ENCODE data around the gene PEX13. TPM values are rescaled to one million over a fixed set of nuclear protein-coding genes. Genes with fewer than 3 reads are reported as not detected.
"Not testable (repeated sequence)": the region's sequence is repeated elsewhere in the genome, so short reads cannot be mapped to it uniquely, and the experiment has no call there.

PEX13 gene
- total RNA-seq, 2 experiments from 2014 or later: 20.3 to 20.6 TPM

- no peak overlapping the region for H3K4me3 Mint-ChIP-seq
- POLR2A ChIA-PET: no interaction called here
- no peak for DNase-seq
- H3K9me3 Mint-ChIP-seq: no peaks in the 10 kb centered on the region
- peaks cover 44% of the 10 kb centered on the region for H3K4me1 Mint-ChIP-seq
- CTCF ChIA-PET: no interaction called here
- H3K27ac Mint-ChIP-seq: no peak overlapping the region
- H3K36me3 Mint-ChIP-seq (ENCODE audit: low read depth): peaks cover 2% of the 10 kb centered on the region
- no peaks in the 10 kb centered on the region for H3K27me3 Mint-ChIP-seq
Observed at GRCh38 chr2:61014763-61015162, 2.8 kb upstream of the PEX13 start.

DNA sequence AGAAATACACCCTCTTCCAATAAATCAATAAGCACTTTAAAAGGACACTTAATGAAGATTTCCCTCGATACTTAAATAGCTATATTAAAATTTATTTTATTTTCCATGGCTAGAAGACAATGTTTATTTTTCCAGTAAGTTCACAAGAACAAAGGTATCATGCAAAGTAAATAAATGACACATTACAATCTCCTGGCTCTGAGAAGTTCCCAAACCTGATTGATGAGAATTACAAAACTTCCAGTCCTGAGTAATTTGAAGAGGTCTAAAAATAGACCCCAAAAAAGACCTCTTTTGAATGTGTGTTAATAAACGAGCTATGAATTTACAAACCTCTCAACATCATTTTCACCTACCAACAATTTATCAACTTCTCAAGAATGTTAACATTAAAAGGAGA is 1.5 kb upstream of the PEX13 start:
- Mint-ChIP-seq H3K27me3 (no peaks in the 10 kb centered on the region), H3K4me1 (peaks cover 48% of the 10 kb centered on the region), H3K36me3 (ENCODE audit: low read depth) (peaks cover 7% of the 10 kb centered on the region), H3K27ac (no peak overlapping the region), H3K4me3 (peak overlapping the region; percentile 96), H3K9me3 (no peaks in the 10 kb centered on the region)
- ChIA-PET POLR2A (interaction anchor here (2.7 to 3.0 kb wide), 2 partner anchors 134 to 162 kb away, joined by 11 to 30 read pairs; partner anchors contain the start of gene REL), CTCF (interaction anchor here (2.3 kb wide), 1 partner anchor 23 kb away, joined by 6 read pairs; no protein-coding TSS in a partner anchor)
- DNase-seq: no peak

DNA sequence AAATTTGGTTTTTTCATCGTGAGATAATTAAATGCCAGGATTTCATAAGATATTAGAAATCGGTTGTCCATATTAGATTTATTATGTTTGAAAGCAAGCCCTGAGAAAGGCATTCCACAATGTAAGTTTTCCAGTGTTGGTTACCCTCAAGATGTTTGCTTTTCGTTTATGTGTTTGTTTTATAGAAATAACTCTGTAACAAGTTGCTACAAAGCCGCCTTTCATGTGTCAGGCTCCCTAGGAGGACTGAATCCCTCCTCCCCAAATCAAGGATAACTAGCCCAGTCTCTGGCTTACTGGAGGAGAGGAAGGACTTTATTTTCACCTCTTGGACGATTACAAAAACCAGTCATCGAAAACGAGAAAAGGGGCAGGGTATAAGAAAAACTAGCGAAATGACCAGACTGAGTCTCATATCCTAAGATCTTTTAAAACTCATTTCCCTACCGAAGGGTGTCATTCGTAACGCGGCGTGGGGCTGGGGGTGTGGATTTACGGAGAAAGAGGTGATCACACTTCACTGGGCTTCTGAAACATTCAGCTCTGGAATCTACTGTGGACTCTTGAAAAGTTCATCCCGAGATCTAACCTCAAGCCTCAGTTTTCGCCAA is 1.0 kb upstream of the PEX13 start:
- POLR2A ChIA-PET: interaction anchor here (1.1 to 3.0 kb wide), 8 partner anchors 15 to 522 kb away, joined by 3 to 30 read pairs (median 7); partner anchors contain the start of genes PAPOLG, REL, SANBR and XPO1
- H3K4me1 Mint-ChIP-seq: peaks cover 49% of the 10 kb centered on the region
- peak overlapping the region; percentile 89 for H3K27ac Mint-ChIP-seq

GRCh38 chr2:61017003-61017555 is 441 bp upstream of the PEX13 start:
- peaks cover 49% of the 10 kb centered on the region for H3K4me1 Mint-ChIP-seq
- H3K9me3 Mint-ChIP-seq: no peaks in the 10 kb centered on the region
- DNase-seq: peak; percentile 74
- CTCF ChIA-PET: interaction anchor here (2.3 kb wide), 1 partner anchor 24 kb away, joined by 6 read pairs; no protein-coding TSS in a partner anchor
- H3K27ac Mint-ChIP-seq: peak overlapping the region; percentile 89
- H3K4me3 Mint-ChIP-seq: peak overlapping the region; percentile 96
- H3K27me3 Mint-ChIP-seq: no peaks in the 10 kb centered on the region
- POLR2A ChIA-PET: interaction anchor here (1.0 to 3.0 kb wide), 9 partner anchors 15 to 521 kb away, joined by 3 to 30 read pairs (median 7); partner anchors contain the start of genes PAPOLG, REL, SANBR and XPO1
- peaks cover 18% of the 10 kb centered on the region for H3K36me3 Mint-ChIP-seq (ENCODE audit: low read depth)

More for the DNA sequence above, 1.0 kb upstream of the PEX13 start:
- Mint-ChIP-seq H3K4me3 (peak overlapping the region; percentile 96), H3K27me3 (no peaks in the 10 kb centered on the region), H3K36me3 (ENCODE audit: low read depth) (peaks cover 12% of the 10 kb centered on the region), H3K9me3 (no peaks in the 10 kb centered on the region)
- no peak for DNase-seq
- CTCF ChIA-PET: interaction anchor here (2.3 kb wide), 1 partner anchor 24 kb away, joined by 6 read pairs; no protein-coding TSS in a partner anchor

DNA sequence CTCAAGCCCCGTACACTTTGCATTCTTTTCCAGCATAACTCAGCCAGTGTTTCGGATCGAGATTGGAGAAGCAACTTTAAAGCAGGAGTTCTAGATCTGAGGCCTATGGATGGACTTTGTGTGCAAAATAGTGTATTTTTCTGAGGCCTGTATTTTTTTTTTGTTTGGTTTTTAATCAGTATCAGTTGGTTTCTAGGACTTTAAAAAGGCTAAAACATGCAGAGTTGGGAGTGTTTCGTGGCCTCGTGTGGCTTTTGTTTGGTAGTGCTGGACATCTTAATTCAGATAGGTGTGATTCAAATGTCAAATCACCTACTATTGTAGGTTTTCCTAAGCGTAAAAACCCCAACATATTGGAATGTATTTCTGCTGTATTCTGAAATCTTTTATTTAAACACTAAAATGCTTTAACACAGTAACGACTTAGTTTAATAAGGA is 817 bp downstream of the PEX13 start:
- CTCF ChIA-PET: interaction anchor here (0.9 kb wide), 1 partner anchor 222 kb away, joined by 3 read pairs; no protein-coding TSS in a partner anchor

GRCh38 chr2:61018798-61019197 is 1.3 kb downstream of the PEX13 start:
- H3K27ac Mint-ChIP-seq: peak overlapping the region; percentile 89
- peaks cover 41% of the 10 kb centered on the region for H3K4me1 Mint-ChIP-seq
- ChIA-PET CTCF (no interaction called here), POLR2A (no interaction called here)
- no peaks in the 10 kb centered on the region for H3K9me3 Mint-ChIP-seq
- peak overlapping the region; percentile 96 for H3K4me3 Mint-ChIP-seq
- DNase-seq: no peak
- H3K27me3 Mint-ChIP-seq: no peaks in the 10 kb centered on the region
- H3K36me3 Mint-ChIP-seq (ENCODE audit: low read depth): peaks cover 31% of the 10 kb centered on the region

More for the DNA sequence above, 817 bp downstream of the PEX13 start:
- H3K9me3 Mint-ChIP-seq: no peaks in the 10 kb centered on the region
- peak overlapping the region; percentile 89 for H3K27ac Mint-ChIP-seq
- POLR2A ChIA-PET: interaction anchor here (0.7 to 3.0 kb wide), 6 partner anchors 11 to 520 kb away, joined by 3 to 30 read pairs (median 8); partner anchors contain the start of genes REL and XPO1
- peaks cover 43% of the 10 kb centered on the region for H3K4me1 Mint-ChIP-seq
- no peaks in the 10 kb centered on the region for H3K27me3 Mint-ChIP-seq
- DNase-seq: no peak
- peak overlapping the region; percentile 96 for H3K4me3 Mint-ChIP-seq
- peaks cover 26% of the 10 kb centered on the region for H3K36me3 Mint-ChIP-seq (ENCODE audit: low read depth)

- Mint-ChIP-seq H3K36me3 (ENCODE audit: low read depth) (peaks cover 35% of the 10 kb centered on the region), H3K4me1 (peaks cover 27% of the 10 kb centered on the region), H3K27ac (no peak overlapping the region), H3K4me3 (no peak overlapping the region), H3K9me3 (no peaks in the 10 kb centered on the region), H3K27me3 (no peaks in the 10 kb centered on the region)
- no peak for DNase-seq
- ChIA-PET CTCF (no interaction called here), POLR2A (no interaction called here)
Observed at GRCh38 chr2:61021228-61021660, 3.7 kb downstream of the PEX13 start.

- H3K4me3 Mint-ChIP-seq: no peak overlapping the region
- no peak overlapping the region for H3K27ac Mint-ChIP-seq
- POLR2A ChIA-PET: no interaction called here
- no peaks in the 10 kb centered on the region for H3K9me3 Mint-ChIP-seq
- peaks cover 16% of the 10 kb centered on the region for H3K4me1 Mint-ChIP-seq
- no peaks in the 10 kb centered on the region for H3K27me3 Mint-ChIP-seq
- DNase-seq: no peak
- peaks cover 41% of the 10 kb centered on the region for H3K36me3 Mint-ChIP-seq (ENCODE audit: low read depth)
- CTCF ChIA-PET: no interaction called here
Observed at GRCh38 chr2:61023670-61024069, 6.2 kb downstream of the PEX13 start.

DNA sequence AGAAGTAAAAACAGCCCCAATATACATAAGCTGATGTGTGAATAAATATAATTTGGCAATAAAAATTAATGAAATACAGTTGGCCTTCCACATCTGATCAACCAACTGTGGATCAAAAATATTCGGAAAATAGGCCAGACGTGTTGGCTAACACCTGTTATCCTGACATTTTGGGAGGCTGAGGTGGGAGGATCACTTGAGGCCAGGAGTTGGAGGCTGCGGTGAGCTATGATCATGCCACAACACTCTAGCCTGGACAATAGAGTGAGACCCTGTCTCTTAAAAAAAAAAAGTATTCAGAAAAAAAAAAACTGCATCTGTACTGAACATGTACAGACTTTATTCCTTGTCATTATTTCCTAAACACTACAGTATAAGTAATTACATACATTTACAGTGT is 12.0 kb downstream of the PEX13 start:
- DNase-seq: no peak
- Mint-ChIP-seq H3K4me1 (peaks cover 5% of the 10 kb centered on the region), H3K27me3 (no peaks in the 10 kb centered on the region), H3K4me3 (no peak overlapping the region), H3K27ac (no peak overlapping the region), H3K36me3 (ENCODE audit: low read depth) (peaks cover 38% of the 10 kb centered on the region), H3K9me3 (peaks cover 2% of the 10 kb centered on the region)
- CTCF ChIA-PET: interaction anchor here (0.6 to 0.7 kb wide), 3 partner anchors 70 to 279 kb away, joined by 3 to 4 read pairs (median 4); no protein-coding TSS in a partner anchor
- POLR2A ChIA-PET: interaction anchor here (0.6 to 1.1 kb wide), 2 partner anchors 12 to 28 kb away, joined by 3 read pairs; partner anchors contain the start of gene PUS10

DNA sequence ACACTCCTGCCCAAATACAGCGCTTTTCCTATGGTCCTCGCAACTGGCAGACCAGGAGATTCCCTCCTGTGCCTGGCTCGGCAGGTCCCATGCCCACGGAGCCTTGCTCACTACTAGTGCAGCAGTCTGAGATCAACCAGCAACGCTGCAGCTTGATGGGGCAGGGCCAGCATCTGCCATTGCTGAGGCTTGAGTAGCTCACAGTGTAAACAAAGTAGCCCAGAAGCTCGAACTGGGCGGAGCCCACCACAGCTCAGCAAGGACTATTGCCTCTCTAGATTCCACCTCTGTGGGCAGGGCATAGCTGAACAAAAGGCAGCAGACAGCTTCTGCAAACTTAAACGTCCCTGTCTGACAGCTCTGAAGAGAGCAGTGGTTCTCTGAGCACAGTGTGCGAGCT is 17.1 kb downstream of the PEX13 start:
- POLR2A ChIA-PET, H3K27ac Mint-ChIP-seq, CTCF ChIA-PET, H3K27me3 Mint-ChIP-seq, H3K4me3 Mint-ChIP-seq, H3K4me1 Mint-ChIP-seq, DNase-seq: not testable (repeated sequence)
- peaks cover 66% of the 10 kb centered on the region for H3K36me3 Mint-ChIP-seq (ENCODE audit: low read depth)
- H3K9me3 Mint-ChIP-seq: peaks cover 18% of the 10 kb centered on the region

GRCh38 chr2:61036643-61037042 is 19.1 kb downstream of the PEX13 start:
- H3K27me3 Mint-ChIP-seq, CTCF ChIA-PET, H3K4me1 Mint-ChIP-seq, H3K27ac Mint-ChIP-seq, H3K4me3 Mint-ChIP-seq, DNase-seq, POLR2A ChIA-PET: not testable (repeated sequence)
- Mint-ChIP-seq H3K9me3 (peaks cover 18% of the 10 kb centered on the region), H3K36me3 (ENCODE audit: low read depth) (peaks cover 69% of the 10 kb centered on the region)

DNA sequence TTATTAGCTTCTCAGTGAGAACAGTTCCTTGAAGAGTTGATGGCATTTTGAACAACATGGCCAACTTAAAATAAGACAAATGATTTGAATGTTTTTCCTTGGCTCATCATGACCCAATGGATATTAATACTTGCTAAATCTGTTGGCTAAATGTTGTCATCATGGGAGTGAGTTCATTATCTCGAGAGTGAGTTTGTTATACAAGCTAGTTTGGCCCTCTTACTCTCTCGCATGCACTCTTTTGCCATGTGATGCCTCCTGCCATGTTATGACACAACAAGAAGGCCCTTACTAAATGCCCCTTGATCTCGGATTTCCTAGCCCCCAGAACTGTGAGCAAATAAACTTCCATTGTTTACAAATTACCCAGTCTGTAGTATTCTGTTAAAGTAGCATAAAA is 25.3 kb downstream of the PEX13 start:
- Mint-ChIP-seq H3K27ac (no peak overlapping the region), H3K4me3 (no peak overlapping the region), H3K27me3 (no peaks in the 10 kb centered on the region), H3K36me3 (ENCODE audit: low read depth) (peaks cover 43% of the 10 kb centered on the region), H3K4me1 (peaks cover 25% of the 10 kb centered on the region), H3K9me3 (peaks cover 5% of the 10 kb centered on the region)
- no peak for DNase-seq
- ChIA-PET POLR2A (no interaction called here), CTCF (no interaction called here)

- ChIA-PET CTCF (no interaction called here), POLR2A (no interaction called here)
- Mint-ChIP-seq H3K27me3 (no peaks in the 10 kb centered on the region), H3K9me3 (no peaks in the 10 kb centered on the region), H3K27ac (no peak overlapping the region), H3K4me1 (peaks cover 25% of the 10 kb centered on the region), H3K4me3 (no peak overlapping the region), H3K36me3 (ENCODE audit: low read depth) (peaks cover 46% of the 10 kb centered on the region)
- DNase-seq: no peak
Observed at GRCh38 chr2:61044636-61045035, 27.1 kb downstream of the PEX13 start.
